Heart left ventricle (tissue), 13 donors: ENCODE results near the gene PLK5.

Experiments
- POLR2A ChIP-seq, 2 donors: fragments of 450-650 bp; IDR thresholded peaks; one replicate each; pipeline ENCODE4 v1.6.1; 2017; ENCODE audit warnings: antibody characterized with exemption in 2 of 2, mild to moderate bottlenecking in 2 of 2, moderate library complexity in 2 of 2
- TF ChIP-seq, protein P1 (sequence below), 12 donors: fragments of 200-600 bp; sonication (generic) in 4 of 12; IDR thresholded peaks; one replicate each; pipeline versions ENCODE4 v1.5.0 to v1.8.0; 2018 to 2022; ENCODE audit warnings: antibody characterized with exemption in 12 of 12, mild to moderate bottlenecking in 5 of 12
- donor health status: ischemic (EF 13 %, LVEDD 7.1; RV severe dilation, severe dysfunction).
- donor health status: DM: no; HTN: yes; CAD: no.
- donor health status: DM: no; HTN: no; CAD: no.
- donor health status: ischemic (EF 25% LVEDD 6.9; RV normal size, moderate dysfunction).
- donor health status: ischemic (EF 25% LVEDD 5.7; RV mildly dilated, moderate dysfunction).
- donor health status: ischemic (EF 35%, LVEDD 5.7; RV mildly dilated, moderate dysfunction).
- donor health status: nonischemic (EF 11% LVEDD 7.7; RV severe dilation, severe dysfunction).
- donor health status: DM: yes; HTN: yes; CAD: no.
- donor health status: PGD.
- donor health status: ischemic (EF 29% LVEDD 5.4; RV normal size, mild dysfunction).
- donor health status: nonischemic (EF 23%, LVEDD 6.1; RV moderate dilation, normal function).

DNA sequence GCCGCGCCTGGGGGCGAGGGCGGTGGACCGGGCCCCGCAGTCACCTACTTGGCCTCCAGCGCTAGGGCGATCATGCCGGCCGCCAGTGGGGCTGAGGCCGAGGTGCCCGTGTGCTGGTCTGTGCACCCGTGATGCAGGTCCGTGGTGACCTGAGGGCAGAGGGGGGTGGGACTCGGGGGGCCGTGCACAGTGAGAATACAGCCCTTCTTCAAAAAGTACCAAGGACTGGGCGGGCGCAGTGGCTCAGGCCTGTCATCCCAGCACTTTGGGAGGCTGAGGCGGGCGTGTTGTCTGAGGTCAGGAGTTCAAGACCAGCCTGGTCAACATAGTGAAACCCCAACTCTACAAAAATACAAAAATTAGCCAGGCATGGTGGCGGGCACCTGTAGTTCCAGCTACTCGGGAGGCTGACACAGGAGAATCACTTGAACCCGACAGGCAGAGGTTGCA, 39.9 kb upstream of the PLK5 start:
- TF ChIP-seq, protein P1, sequence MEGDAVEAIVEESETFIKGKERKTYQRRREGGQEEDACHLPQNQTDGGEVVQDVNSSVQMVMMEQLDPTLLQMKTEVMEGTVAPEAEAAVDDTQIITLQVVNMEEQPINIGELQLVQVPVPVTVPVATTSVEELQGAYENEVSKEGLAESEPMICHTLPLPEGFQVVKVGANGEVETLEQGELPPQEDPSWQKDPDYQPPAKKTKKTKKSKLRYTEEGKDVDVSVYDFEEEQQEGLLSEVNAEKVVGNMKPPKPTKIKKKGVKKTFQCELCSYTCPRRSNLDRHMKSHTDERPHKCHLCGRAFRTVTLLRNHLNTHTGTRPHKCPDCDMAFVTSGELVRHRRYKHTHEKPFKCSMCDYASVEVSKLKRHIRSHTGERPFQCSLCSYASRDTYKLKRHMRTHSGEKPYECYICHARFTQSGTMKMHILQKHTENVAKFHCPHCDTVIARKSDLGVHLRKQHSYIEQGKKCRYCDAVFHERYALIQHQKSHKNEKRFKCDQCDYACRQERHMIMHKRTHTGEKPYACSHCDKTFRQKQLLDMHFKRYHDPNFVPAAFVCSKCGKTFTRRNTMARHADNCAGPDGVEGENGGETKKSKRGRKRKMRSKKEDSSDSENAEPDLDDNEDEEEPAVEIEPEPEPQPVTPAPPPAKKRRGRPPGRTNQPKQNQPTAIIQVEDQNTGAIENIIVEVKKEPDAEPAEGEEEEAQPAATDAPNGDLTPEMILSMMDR (IDR thresholded peaks at IDR 0.05), result no peak
- no peak for TF ChIP-seq POLR2A (IDR thresholded peaks at IDR 0.05)
